SU-DHL-6 (cell line): ENCODE measurements around the gene HECW1.

Source experiments
- H2AFZ ChIP-seq: fragments of 200-600 bp; sonication (generic); 2 replicates; pipeline ENCODE4 v1.6.1; 2014; ENCODE audit warnings: low read depth, mild to moderate bottlenecking, moderate library complexity, mixed read lengths, antibody characterized with exemption, low read length; ENCODE audit not compliant: severe bottlenecking
- H3F3A ChIP-seq: fragments of 200-600 bp; shearing (Covaris generic); 2 replicates; pipeline ENCODE4 v1.6.0; 2016; ENCODE audit warnings: antibody characterized with exemption, mild to moderate bottlenecking; ENCODE audit not compliant: insufficient read depth
- H3K27ac ChIP-seq: fragments of 200-600 bp; sonication (generic); 2 replicates; pipeline ENCODE4 v1.5.1; 2016; ENCODE audit warnings: low read depth, mild to moderate bottlenecking, low read length, moderate library complexity, mixed read lengths
- H3K27me3 ChIP-seq: fragments of 200-600 bp; sonication (generic), shearing (Covaris generic); 2 replicates; pipeline ENCODE4 v1.6.0; 2014; ENCODE audit warnings: mild to moderate bottlenecking, low read length
- H3K36me3 ChIP-seq: fragments of 200-600 bp; sonication (generic); 2 replicates; pipeline ENCODE4 v1.6.1; 2014; ENCODE audit warnings: mild to moderate bottlenecking, low read length, mixed read lengths
- H3K4me2 ChIP-seq: fragments of 300-600, 200-600 bp; shearing (Covaris generic), sonication (generic); 2 replicates; pipeline ENCODE4 v1.6.0; 2014; ENCODE audit warnings: low read length, low read depth, mild to moderate bottlenecking; ENCODE audit not compliant: poor library complexity, severe bottlenecking
- H3K4me3 ChIP-seq: fragments of 200-600 bp; sonication (generic); 2 replicates; pipeline ENCODE4 v1.5.1; 2014; ENCODE audit warnings: antibody characterized with exemption, low read length, mild to moderate bottlenecking, mixed read lengths; ENCODE audit not compliant: insufficient read depth, poor library complexity, severe bottlenecking
- H3K79me2 ChIP-seq: fragments of 200-600 bp; sonication (generic); 2 replicates; pipeline ENCODE4 v1.6.1; 2014; ENCODE audit warnings: mild to moderate bottlenecking, low read length, moderate library complexity; ENCODE audit not compliant: insufficient read depth
- H3K9ac ChIP-seq: fragments of 200-600 bp; sonication (generic); 2 replicates; pipeline ENCODE4 v1.7.0; 2014; ENCODE audit warnings: mild to moderate bottlenecking, low read length
- H3K9me2 ChIP-seq: fragments of 200-600 bp; sonication (generic); replicated peaks from 2 replicates; pipeline ENCODE4 v1.6.1; 2014; ENCODE audit warnings: low read length; ENCODE audit not compliant: insufficient read depth
- H3K9me3 ChIP-seq: fragments of 200-600 bp; sonication (generic); 2 replicates; pipeline ENCODE4 v1.6.1; 2014; ENCODE audit warnings: low read length, mixed read lengths; ENCODE audit not compliant: insufficient read depth
- H4K20me1 ChIP-seq: fragments of 200-600 bp; sonication (generic); 2 replicates; pipeline ENCODE4 v1.6.1; 2014; ENCODE audit warnings: low read depth, mild to moderate bottlenecking, antibody characterized with exemption, low read length, moderate library complexity, mixed read lengths
- EZH2phosphoT487 ChIP-seq: fragments of 200-600 bp; sonication (generic), shearing (Covaris generic); conservative IDR thresholded peaks from 2 replicates; pipeline ENCODE4 v1.6.1; 2018; ENCODE audit warnings: mild to moderate bottlenecking, antibody characterized with exemption, low read length, moderate library complexity, mixed read lengths
- TF ChIP-seq, protein P1 (sequence below): fragments of 200-600 bp; sonication (generic); IDR thresholded peaks from one replicate; pipeline ENCODE4 v1.5.1; 2017; ENCODE audit warnings: antibody characterized with exemption, mild to moderate bottlenecking, low read length, moderate library complexity; ENCODE audit not compliant: insufficient read depth, poor library complexity, severe bottlenecking

The HECW1 gene

GRCh38 chr7:43139137-43139536 lies 26.7 kb downstream of the HECW1 start:
- H3K27ac ChIP-seq = no peak overlapping the region

GRCh38 chr7:43140186-43140585 lies 27.7 kb downstream of the HECW1 start:
- Histone ChIP-seq H4K20me1 (no peaks in the 10 kb centered on the region), H2AFZ (no peak overlapping the region), H3F3A (no peaks in the 10 kb centered on the region), H3K9ac (no peak overlapping the region), H3K4me3 (no peak overlapping the region), H3K36me3 (no peaks in the 10 kb centered on the region), H3K4me2 (no peak overlapping the region), H3K79me2 (no peaks in the 10 kb centered on the region), H3K27ac (no peak overlapping the region), H3K9me3 (no peaks in the 10 kb centered on the region), H3K27me3 (no peaks in the 10 kb centered on the region), H3K9me2 (no peaks in the 10 kb centered on the region)
- TF ChIP-seq EZH2phosphoT487 = no peak
- TF ChIP-seq, protein P1, sequence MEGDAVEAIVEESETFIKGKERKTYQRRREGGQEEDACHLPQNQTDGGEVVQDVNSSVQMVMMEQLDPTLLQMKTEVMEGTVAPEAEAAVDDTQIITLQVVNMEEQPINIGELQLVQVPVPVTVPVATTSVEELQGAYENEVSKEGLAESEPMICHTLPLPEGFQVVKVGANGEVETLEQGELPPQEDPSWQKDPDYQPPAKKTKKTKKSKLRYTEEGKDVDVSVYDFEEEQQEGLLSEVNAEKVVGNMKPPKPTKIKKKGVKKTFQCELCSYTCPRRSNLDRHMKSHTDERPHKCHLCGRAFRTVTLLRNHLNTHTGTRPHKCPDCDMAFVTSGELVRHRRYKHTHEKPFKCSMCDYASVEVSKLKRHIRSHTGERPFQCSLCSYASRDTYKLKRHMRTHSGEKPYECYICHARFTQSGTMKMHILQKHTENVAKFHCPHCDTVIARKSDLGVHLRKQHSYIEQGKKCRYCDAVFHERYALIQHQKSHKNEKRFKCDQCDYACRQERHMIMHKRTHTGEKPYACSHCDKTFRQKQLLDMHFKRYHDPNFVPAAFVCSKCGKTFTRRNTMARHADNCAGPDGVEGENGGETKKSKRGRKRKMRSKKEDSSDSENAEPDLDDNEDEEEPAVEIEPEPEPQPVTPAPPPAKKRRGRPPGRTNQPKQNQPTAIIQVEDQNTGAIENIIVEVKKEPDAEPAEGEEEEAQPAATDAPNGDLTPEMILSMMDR = no peak

More at GRCh38 chr7:43139137-43139536, 26.7 kb downstream of the HECW1 start:
- H3K27me3 ChIP-seq = no peaks in the 10 kb centered on the region
- H4K20me1 ChIP-seq = no peaks in the 10 kb centered on the region
- no peak overlapping the region for H3K9ac ChIP-seq
- H3K9me2 ChIP-seq = no peaks in the 10 kb centered on the region
- no peak overlapping the region for H3K4me3 ChIP-seq
- H3K36me3 ChIP-seq = no peaks in the 10 kb centered on the region
- H3K4me2 ChIP-seq = no peak overlapping the region
- no peaks in the 10 kb centered on the region for H3F3A ChIP-seq
- no peak overlapping the region for H2AFZ ChIP-seq
- H3K9me3 ChIP-seq = no peaks in the 10 kb centered on the region
- H3K79me2 ChIP-seq = no peaks in the 10 kb centered on the region
- TF ChIP-seq, protein P1 = no peak
- TF ChIP-seq EZH2phosphoT487 = no peak

GRCh38 chr7:43141091-43141490 lies 28.6 kb downstream of the HECW1 start:
- Histone ChIP-seq H3K79me2 (no peaks in the 10 kb centered on the region), H3K4me2 (no peak overlapping the region), H3F3A (no peaks in the 10 kb centered on the region), H3K9me3 (no peaks in the 10 kb centered on the region), H4K20me1 (no peaks in the 10 kb centered on the region), H3K9me2 (no peaks in the 10 kb centered on the region), H3K27ac (no peak overlapping the region), H3K9ac (no peak overlapping the region), H3K4me3 (no peak overlapping the region), H3K27me3 (no peaks in the 10 kb centered on the region), H3K36me3 (no peaks in the 10 kb centered on the region), H2AFZ (no peak overlapping the region)
- TF ChIP-seq, protein P1 = no peak
- no peak for TF ChIP-seq EZH2phosphoT487
